ENCODE data around the gene XPR1.

DNA sequence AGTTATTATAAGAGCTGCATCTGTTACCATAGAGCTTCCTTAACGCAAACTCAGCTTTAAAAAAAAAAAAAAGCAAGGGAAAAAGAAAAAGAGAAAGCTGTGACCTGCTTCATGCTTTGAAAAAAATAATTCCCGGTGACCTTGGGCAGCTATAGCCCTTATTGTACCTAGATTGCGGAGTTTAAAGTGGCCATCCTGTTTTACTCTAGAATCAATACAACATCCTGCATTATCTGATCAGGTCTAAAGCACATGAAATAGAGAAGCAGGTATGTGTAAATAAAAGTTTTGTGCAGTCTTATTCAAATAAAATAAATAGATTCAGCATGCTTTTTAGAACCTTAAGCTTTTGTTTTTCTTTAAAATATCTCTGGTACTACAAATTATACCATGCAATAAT is 154.1 kb downstream of the XPR1 start:
- TF ChIP-seq TAF1 (IDR thresholded peaks at IDR 0.05; ENCODE audit: low read depth, low read length), result no peak
- TF ChIP-seq POLR2AphosphoS5 (IDR thresholded peaks at IDR 0.05; ENCODE audit: low read depth, low read length), result no peak
